RWPE1 (cell line): ENCODE data around the gene CD79B.
"Not testable (repeated sequence)": the region's sequence is repeated elsewhere in the genome, so short reads cannot be mapped to it uniquely, and the experiment has no call there.

ENCODE experiments used
- CTCF ChIA-PET: fragments of 350-600 bp; sonication (Branson Sonifier 250); formaldehyde crosslinking; extraction: SDS; loops from one replicate; lab custom pipeline; 2021; lab: Yijun Ruan, JAX
- POLR2A ChIA-PET: fragments of 400-600 bp; formaldehyde crosslinking; extraction: SDS; loops from one replicate; lab custom pipeline; 2020; ENCODE audit warnings: antibody characterized with exemption; ENCODE audit not compliant: low non-redundant PET; lab: Yijun Ruan, JAX
- DNase-seq: peaks from one replicate; pipeline ENCODE4 v3.0.0; 2012; ENCODE audit warnings: low spot score
- H3K27ac ChIP-seq: fragments of 450-650 bp; 2 replicates; pipeline ENCODE4 v1.5.1; 2017
- TF ChIP-seq, protein P1 (sequence below): fragments of 450-650 bp; conservative IDR thresholded peaks from 2 replicates; pipeline ENCODE4 v1.5.1; 2017; ENCODE audit warnings: low read depth, mild to moderate bottlenecking

Gene CD79B

DNA sequence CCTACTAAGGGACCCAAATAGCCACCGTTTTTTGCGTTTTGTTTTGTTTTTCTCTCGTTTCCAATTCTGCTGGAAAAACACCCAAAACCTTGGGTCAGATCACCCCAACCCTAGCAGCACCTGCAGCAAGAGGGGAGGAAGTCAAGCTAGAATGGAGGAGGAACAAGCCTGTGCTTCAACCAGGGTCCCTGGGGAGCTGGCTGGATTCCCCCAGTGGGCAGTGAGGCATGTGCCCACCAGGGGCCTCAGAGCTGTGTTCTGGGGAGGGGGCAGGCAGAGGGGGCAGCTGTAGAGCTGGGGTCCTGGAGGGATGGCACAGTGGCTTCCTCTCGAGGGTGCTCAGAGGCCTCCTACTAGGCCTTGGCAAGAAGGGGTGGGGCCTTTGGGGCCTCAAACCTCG is 6.5 kb downstream of the CD79B start:
- no peak overlapping the region for H3K27ac ChIP-seq
- ChIA-PET POLR2A (no interaction called here), CTCF (interaction anchor here (0.8 to 0.9 kb wide), 2 partner anchors 21 to 70 kb away, joined by 4 to 8 read pairs; no protein-coding TSS in a partner anchor)
- DNase-seq, result no peak
- TF ChIP-seq, protein P1, sequence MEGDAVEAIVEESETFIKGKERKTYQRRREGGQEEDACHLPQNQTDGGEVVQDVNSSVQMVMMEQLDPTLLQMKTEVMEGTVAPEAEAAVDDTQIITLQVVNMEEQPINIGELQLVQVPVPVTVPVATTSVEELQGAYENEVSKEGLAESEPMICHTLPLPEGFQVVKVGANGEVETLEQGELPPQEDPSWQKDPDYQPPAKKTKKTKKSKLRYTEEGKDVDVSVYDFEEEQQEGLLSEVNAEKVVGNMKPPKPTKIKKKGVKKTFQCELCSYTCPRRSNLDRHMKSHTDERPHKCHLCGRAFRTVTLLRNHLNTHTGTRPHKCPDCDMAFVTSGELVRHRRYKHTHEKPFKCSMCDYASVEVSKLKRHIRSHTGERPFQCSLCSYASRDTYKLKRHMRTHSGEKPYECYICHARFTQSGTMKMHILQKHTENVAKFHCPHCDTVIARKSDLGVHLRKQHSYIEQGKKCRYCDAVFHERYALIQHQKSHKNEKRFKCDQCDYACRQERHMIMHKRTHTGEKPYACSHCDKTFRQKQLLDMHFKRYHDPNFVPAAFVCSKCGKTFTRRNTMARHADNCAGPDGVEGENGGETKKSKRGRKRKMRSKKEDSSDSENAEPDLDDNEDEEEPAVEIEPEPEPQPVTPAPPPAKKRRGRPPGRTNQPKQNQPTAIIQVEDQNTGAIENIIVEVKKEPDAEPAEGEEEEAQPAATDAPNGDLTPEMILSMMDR, result no peak

DNA sequence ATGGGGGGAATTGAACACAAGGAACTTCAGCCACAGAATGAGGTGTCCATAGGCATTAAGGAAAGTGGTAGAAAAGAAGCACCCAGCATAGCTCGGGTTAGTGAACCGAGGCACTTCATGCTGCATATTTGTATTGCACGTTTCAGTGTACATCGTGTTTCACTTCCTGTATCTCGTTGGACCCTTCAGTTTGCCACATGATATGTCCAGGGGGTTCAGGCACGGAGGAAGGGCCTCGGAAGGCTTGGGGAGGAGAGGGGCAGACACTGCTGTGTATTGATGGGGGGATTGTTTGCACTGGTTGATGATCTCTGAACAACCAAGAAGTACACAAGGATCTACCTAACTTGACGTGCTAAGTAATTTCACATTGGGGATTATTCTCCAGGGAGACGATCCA is 9.7 kb downstream of the CD79B start:
- CTCF ChIA-PET, POLR2A ChIA-PET, DNase-seq, H3K27ac ChIP-seq: not testable (repeated sequence)

DNA sequence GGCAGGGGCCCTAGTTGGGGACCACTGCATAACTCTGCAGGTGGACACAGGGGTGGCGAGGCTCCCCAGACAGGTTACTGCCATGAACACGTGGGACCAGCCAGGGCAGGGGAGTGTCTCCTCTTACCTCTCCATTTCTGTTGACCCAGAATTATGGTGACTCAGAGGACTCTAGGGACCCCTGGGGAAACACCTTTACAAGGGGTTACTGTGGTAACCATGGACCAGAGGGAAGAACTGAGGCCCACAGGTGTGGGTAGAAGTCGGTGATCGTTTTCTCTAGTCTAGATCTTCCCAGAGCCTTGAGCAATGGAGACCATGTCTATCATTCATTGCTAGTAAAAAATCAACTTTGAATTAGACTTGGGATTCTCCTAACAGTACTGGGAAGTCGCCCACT is 11.4 kb downstream of the CD79B start:
- DNase-seq, H3K27ac ChIP-seq, POLR2A ChIA-PET: not testable (repeated sequence)
- CTCF ChIA-PET, result interaction anchor here (1.3 kb wide), 1 partner anchor 102 kb away, joined by 4 read pairs; no protein-coding TSS in a partner anchor

DNA sequence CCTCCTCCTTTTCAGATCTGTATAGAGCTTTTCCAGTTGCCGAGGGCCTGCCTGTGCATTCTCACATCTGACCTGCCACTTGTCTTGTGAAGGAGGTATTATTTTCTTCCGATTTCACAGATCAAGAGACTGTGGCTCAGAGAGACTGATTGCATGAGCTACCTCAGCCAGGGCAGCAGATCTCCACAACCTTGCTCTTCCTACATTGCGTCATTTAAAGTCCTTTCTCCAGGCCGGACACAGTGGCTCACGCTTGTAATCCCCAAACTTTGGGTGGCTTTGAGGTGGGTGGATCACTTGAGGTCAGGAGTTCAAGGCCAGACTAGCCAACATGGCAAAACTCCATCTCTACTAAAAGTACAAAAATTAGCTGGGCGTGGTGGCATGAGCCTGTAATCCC is 12.1 kb downstream of the CD79B start:
- CTCF ChIA-PET, result interaction anchor here (0.6 to 2.4 kb wide), 17 partner anchors 9 to 214 kb away, joined by 3 to 15 read pairs (median 5); no protein-coding TSS in a partner anchor
- DNase-seq, H3K27ac ChIP-seq, POLR2A ChIA-PET: not testable (repeated sequence)

DNA sequence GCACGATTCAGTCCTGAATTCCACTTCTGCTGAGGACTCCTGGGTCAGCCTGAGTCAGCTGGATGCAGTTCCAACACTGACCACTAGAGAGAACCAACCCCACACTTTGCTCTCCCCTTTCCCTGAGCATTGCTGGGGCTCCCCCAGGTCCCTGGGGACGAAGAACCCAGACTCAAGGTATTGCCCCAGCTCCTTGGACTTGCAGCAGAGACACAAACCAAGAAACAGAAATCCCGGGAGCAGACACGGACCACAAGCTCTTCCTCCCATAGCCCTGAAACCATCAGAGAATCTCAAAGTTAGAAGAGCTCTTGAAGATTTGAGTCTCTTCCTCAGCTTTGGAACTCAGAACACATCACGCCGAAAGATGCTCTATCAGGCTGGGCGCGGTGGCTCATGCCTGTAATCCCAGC is 12.8 kb downstream of the CD79B start:
- DNase-seq, result peak; percentile 83
- TF ChIP-seq, protein P1, result peak; percentile 95
- H3K27ac ChIP-seq, result no peak overlapping the region

DNA sequence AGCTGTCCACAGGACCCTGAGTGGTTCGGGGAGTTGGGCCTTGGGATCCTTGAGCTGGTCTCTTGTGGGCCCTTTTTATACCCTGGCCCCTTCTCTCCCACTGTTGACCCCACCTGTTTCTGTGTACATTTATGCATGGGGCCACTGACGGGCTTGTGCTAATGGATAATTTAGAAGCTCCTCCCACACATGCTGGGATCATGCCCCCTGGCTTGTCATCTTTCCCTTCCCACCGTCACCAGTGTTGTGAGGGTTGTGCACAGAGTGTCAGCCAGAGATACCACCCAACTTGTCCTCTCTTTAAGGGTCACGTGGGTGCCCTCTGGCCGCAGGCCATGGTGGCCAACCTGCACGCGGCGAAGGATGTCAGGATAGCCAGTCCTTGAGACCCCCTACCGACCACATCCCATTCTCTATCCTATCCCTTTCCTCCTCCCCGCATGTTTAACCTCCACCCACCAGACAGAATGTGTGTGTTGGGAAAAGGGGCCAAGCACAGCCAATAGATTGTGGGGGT is 13.3 kb downstream of the CD79B start, which contains the start of gene GH1:
GH1 (minus strand) TSS at position 51 of the 517 bp plus-strand sequence. CDS start 63 bp downstream, outside the sequence.
- CTCF ChIA-PET, result interaction anchor here (0.5 to 2.4 kb wide), 23 partner anchors 11 to 923 kb away, joined by 3 to 15 read pairs (median 4); partner anchors contain the start of gene ERN1
- DNase-seq, POLR2A ChIA-PET, H3K27ac ChIP-seq: not testable (repeated sequence)

More for the DNA sequence above, 12.8 kb downstream of the CD79B start:
- ChIA-PET CTCF (interaction anchor here (0.5 to 2.4 kb wide), 26 partner anchors 10 to 924 kb away, joined by 3 to 15 read pairs (median 4); partner anchors contain the start of gene ERN1), POLR2A (no interaction called here)

DNA sequence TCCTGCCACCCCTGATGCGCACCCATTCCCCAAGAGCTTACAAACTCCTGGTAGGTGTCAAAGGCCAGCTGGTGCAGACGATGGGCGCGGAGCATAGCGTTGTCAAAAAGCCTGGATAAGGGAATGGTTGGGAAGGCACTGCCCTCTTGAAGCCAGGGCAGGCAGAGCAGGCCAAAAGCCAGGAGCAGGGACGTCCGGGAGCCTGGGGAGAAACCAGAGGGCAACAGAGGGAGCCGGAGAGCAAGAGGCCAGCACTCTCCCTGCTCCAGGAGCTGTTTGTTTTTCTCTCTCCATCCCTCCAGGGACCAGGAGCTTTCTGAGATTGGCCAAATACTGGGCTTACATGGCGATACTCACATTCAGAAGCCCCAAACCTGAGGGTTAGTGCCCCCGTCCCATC is 13.8 kb downstream of the CD79B start:
- no peak overlapping the region for H3K27ac ChIP-seq
- ChIA-PET CTCF (interaction anchor here (0.6 to 2.4 kb wide), 12 partner anchors 11 to 578 kb away, joined by 3 to 15 read pairs (median 4); no protein-coding TSS in a partner anchor), POLR2A (no interaction called here)
- no peak for DNase-seq
- TF ChIP-seq, protein P1, result no peak

DNA sequence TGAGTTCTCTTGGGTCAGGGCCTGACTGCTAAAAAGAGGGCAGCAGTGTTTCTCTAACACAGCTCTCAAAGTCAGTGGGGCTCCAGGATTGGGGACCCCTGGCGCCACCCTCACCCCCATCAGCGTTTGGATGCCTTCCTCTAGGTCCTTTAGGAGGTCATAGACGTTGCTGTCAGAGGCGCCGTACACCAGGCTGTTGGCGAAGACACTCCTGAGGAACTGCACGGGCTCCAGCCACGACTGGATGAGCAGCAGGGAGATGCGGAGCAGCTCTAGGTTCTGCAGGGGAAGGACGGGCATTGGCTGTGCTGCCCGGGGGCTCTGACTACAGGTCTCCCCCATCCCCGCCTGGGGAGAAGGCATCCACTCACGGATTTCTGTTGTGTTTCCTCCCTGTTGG is 14.5 kb downstream of the CD79B start:
- ChIA-PET CTCF (interaction anchor here (0.7 to 1.7 kb wide), 3 partner anchors 138 to 225 kb away, joined by 3 read pairs; no protein-coding TSS in a partner anchor), POLR2A (no interaction called here)
- DNase-seq, result no peak
- TF ChIP-seq, protein P1, result no peak
- no peak overlapping the region for H3K27ac ChIP-seq

DNA sequence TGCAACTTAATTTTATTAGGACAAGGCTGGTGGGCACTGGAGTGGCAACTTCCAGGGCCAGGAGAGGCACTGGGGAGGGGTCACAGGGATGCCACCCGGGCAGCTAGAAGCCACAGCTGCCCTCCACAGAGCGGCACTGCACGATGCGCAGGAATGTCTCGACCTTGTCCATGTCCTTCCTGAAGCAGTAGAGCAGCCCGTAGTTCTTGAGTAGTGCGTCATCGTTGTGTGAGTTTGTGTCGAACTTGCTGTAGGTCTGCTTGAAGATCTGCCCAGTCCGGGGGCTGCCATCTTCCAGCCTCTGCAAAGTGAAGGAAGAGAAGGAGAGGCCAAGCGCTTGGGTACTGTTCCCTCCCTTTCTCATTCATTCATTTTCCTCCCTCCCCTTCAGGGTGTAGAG is 14.9 kb downstream of the CD79B start:
- DNase-seq, H3K27ac ChIP-seq, POLR2A ChIA-PET: not testable (repeated sequence)
- CTCF ChIA-PET, result interaction anchor here (0.7 kb wide), 1 partner anchor 217 kb away, joined by 3 read pairs; no protein-coding TSS in a partner anchor
